Body of pancreas (tissue), 4 donors: ENCODE data around the gene NPTX2. TPM values are rescaled to one million over a fixed set of nuclear protein-coding genes. Genes with fewer than 3 reads are reported as not detected.
A peak's percentile ranks its signal among the peaks of the same experiment; 100 is the strongest.

ENCODE experiments used
- ATAC-seq: fragments of 150-250 bp; one replicate; pipeline ENCODE4 v1.9.1; 2016
- DNase-seq, 4 donors: peaks; one replicate each; pipeline ENCODE4 v3.0.0-alpha.2; 2019
- H3K27ac ChIP-seq, 4 donors: fragments of 200-600 bp; sonication (generic); 1 replicate in 3 of 4; 2 replicates in 1 of 4; pipeline versions ENCODE4 v1.5.1 to v1.6.1; 2016 to 2019; ENCODE audit warnings: mild to moderate bottlenecking in 1 of 4, mixed read lengths in 1 of 4, moderate library complexity in 1 of 4
- H3K27me3 ChIP-seq, 2 donors: fragments of 200-600 bp; sonication (generic); one replicate each; pipeline ENCODE4 v1.6.0; 2016; ENCODE audit warnings: mild to moderate bottlenecking in 1 of 2
- H3K36me3 ChIP-seq, 2 donors: fragments of 200-600 bp; sonication (generic); replicated peaks in 1 of 2; 2 replicates each; pipeline ENCODE4 v1.5.1; 2016; ENCODE audit warnings: low read depth in 2 of 2; ENCODE audit not compliant: insufficient read depth in 1 of 2
- H3K4me1 ChIP-seq: fragments of 200-600 bp; sonication (generic); one replicate; pipeline ENCODE4 v1.6.0; 2016
- H3K4me3 ChIP-seq, 2 donors: fragments of 200-600 bp; sonication (generic); 1 replicate in 1 of 2; 2 replicates in 1 of 2; pipeline ENCODE4 v1.5.1; 2016 to 2019
- H3K9me3 ChIP-seq, 3 donors: fragments of 200-600 bp; sonication (generic); 1 replicate in 2 of 3; 2 replicates in 1 of 3; pipeline ENCODE4 v1.5.1; 2016
- POLR2A ChIP-seq, 3 donors: fragments of 450-650 bp; IDR thresholded peaks; one replicate each; pipeline ENCODE4 v1.6.1; 2016; ENCODE audit warnings: antibody characterized with exemption in 3 of 3, mild to moderate bottlenecking in 2 of 3
- WGBS, 2 donors: methylation state at CpG; one replicate each; pipeline ENCODE4 v1.1.5; 2017; 5-methylcytosine and 5-hydroxymethylcytosine counted together
- intact Hi-C: fragments of 100-400 bp; cut with DNase I; formaldehyde crosslinking; loops from one replicate; pipeline ENCODE4 v1.15.1; 2023
- total RNA-seq, 2 donors: library from RNA; depleted of rRNA; stranded (reverse); fragments of >200 nt; gene quantifications; one replicate each; pipeline ENCODE4 v1.1.0, GENCODE V29; 2016
- TF ChIP-seq, protein P1 (sequence below), 7 experiments: fragments of 450-650 bp in 4 of 7; fragments of 200-600 bp in 3 of 7; sonication (generic) in 3 of 7; IDR thresholded peaks; one replicate each; pipeline ENCODE4 v1.5.1; 2016 to 2019; ENCODE audit warnings: antibody characterized with exemption in 7 of 7

Gene NPTX2, protein sequence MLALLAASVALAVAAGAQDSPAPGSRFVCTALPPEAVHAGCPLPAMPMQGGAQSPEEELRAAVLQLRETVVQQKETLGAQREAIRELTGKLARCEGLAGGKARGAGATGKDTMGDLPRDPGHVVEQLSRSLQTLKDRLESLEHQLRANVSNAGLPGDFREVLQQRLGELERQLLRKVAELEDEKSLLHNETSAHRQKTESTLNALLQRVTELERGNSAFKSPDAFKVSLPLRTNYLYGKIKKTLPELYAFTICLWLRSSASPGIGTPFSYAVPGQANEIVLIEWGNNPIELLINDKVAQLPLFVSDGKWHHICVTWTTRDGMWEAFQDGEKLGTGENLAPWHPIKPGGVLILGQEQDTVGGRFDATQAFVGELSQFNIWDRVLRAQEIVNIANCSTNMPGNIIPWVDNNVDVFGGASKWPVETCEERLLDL
- 10 to 100 TPM; 18.4 to 37.2 TPM for total RNA-seq

DNA sequence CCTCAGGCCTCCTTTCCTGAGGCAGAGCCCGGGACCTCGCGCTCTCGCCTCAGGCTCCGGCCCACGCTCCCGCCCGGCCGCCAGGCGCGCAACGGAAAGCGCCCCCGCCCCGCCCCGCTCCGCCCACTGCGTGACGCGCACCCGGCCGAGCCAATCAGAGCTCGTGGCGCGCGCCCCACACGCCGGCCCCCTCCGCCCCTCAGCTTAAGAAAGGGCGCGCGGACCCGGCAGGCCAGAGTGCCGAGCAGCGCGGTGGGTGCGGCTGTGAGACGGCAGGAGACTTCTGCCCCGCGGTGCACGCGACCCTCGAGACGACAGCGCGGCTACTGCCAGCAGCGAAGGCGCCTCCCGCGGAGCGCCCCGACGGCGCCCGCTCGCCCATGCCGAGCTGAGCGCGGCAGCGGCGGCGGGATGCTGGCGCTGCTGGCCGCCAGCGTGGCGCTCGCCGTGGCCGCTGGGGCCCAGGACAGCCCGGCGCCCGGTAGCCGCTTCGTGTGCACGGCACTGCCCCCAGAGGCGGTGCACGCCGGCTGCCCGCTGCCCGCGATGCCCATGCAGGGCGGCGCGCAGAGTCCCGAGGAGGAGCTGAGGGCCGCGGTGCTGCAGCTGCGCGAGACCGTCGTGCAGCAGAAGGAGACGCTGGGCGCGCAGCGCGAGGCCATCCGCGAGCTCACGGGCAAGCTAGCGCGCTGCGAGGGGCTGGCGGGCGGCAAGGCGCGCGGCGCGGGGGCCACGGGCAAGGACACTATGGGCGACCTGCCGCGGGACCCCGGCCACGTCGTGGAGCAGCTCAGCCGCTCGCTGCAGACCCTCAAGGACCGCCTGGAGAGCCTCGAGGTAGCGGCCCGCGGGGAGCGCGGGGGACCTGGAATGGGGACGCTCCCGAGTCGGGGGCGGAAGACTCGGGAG is at the start of gene NPTX2:
Gene NPTX2 (plus strand): TSS at position 235 of the 909 bp plus-strand sequence. CDS start 177 bp downstream, at position 412.
- WGBS, 2 donors: 1% methylated on average over 112 of the region's 130 CpGs; no CpG with 5 or more reads in 1 of the 2 donors
- Histone ChIP-seq H3K27me3 (no peaks in the 10 kb centered on the region), H3K27ac (peak within 1 kb of the TSS in 3 of 4 donors; percentile 39 to 59 (median 51)), H3K4me1 (peaks cover 55% of the 10 kb centered on the region), H3K9me3 (no peaks in the 10 kb centered on the region), H3K4me3 (peak within 1 kb of the TSS in 1 of 2 donors; percentile 7), H3K36me3 (no peaks in the 10 kb centered on the region)
- intact Hi-C loops: no loop called here
- DNase-seq: peak; percentile 78 to 87 (median 82)
- ATAC-seq: peak; percentile 72
- TF ChIP-seq, protein P1, sequence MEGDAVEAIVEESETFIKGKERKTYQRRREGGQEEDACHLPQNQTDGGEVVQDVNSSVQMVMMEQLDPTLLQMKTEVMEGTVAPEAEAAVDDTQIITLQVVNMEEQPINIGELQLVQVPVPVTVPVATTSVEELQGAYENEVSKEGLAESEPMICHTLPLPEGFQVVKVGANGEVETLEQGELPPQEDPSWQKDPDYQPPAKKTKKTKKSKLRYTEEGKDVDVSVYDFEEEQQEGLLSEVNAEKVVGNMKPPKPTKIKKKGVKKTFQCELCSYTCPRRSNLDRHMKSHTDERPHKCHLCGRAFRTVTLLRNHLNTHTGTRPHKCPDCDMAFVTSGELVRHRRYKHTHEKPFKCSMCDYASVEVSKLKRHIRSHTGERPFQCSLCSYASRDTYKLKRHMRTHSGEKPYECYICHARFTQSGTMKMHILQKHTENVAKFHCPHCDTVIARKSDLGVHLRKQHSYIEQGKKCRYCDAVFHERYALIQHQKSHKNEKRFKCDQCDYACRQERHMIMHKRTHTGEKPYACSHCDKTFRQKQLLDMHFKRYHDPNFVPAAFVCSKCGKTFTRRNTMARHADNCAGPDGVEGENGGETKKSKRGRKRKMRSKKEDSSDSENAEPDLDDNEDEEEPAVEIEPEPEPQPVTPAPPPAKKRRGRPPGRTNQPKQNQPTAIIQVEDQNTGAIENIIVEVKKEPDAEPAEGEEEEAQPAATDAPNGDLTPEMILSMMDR (IDR thresholded peaks at IDR 0.05): peak in 6 of 7 experiments; percentile 22 to 79 (median 47)
- peak; percentile 78 to 87 (median 87) for TF ChIP-seq POLR2A (IDR thresholded peaks at IDR 0.05)

DNA sequence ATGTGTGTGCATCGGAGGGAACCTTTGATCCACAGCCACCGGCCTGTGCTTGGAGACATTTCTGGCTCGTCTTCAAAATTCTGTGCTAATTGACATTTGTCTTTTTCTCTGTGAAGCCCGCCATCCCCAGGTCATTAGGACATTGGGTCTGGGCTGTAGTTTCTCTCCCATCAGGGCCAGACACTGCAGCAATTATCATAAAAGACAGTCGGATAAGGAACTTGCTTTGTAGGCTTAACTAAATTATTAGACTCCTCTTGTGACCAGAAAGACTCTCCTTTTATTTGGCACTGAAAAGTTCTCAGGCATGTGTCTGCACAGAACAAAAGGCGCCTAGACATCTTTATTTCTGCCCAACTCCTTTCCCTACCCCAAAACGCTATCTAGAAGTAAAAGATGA is 49.1 kb upstream of the NPTX2 start:
- ATAC-seq: no peak
- Histone ChIP-seq H3K4me3 (no peak overlapping the region), H3K36me3 (no peaks in the 10 kb centered on the region), H3K27ac (no peak overlapping the region), H3K4me1 (peaks cover 14% of the 10 kb centered on the region), H3K27me3 (no peaks in the 10 kb centered on the region), H3K9me3 (no peaks in the 10 kb centered on the region)
- TF ChIP-seq, protein P1 (IDR thresholded peaks at IDR 0.05): no peak
- TF ChIP-seq POLR2A (IDR thresholded peaks at IDR 0.05): no peak
- DNase-seq: no peak
- intact Hi-C loops: no loop called here
- 81 to 84% methylated on average over 7 of the region's 7 CpGs for WGBS, 2 donors

GRCh38 chr7:98568891-98569290 is 48.2 kb upstream of the NPTX2 start:
- ATAC-seq (no peak), DNase-seq (peak in 2 of 4 donors; percentile 5 to 38)
- H3K4me3 ChIP-seq: no peak overlapping the region
- H3K27me3 ChIP-seq: no peaks in the 10 kb centered on the region
- H3K27ac ChIP-seq: peak overlapping the region in 1 of 4 donors; percentile 68
- 55 to 68% methylated on average over 6 to 8 of the region's 8 CpGs for WGBS, 2 donors
- intact Hi-C loops: no loop called here
- no peaks in the 10 kb centered on the region for H3K36me3 ChIP-seq
- peaks cover 14% of the 10 kb centered on the region for H3K4me1 ChIP-seq
- TF ChIP-seq, protein P1 (IDR thresholded peaks at IDR 0.05): no peak
- no peak for TF ChIP-seq POLR2A (IDR thresholded peaks at IDR 0.05)
- H3K9me3 ChIP-seq: no peaks in the 10 kb centered on the region

DNA sequence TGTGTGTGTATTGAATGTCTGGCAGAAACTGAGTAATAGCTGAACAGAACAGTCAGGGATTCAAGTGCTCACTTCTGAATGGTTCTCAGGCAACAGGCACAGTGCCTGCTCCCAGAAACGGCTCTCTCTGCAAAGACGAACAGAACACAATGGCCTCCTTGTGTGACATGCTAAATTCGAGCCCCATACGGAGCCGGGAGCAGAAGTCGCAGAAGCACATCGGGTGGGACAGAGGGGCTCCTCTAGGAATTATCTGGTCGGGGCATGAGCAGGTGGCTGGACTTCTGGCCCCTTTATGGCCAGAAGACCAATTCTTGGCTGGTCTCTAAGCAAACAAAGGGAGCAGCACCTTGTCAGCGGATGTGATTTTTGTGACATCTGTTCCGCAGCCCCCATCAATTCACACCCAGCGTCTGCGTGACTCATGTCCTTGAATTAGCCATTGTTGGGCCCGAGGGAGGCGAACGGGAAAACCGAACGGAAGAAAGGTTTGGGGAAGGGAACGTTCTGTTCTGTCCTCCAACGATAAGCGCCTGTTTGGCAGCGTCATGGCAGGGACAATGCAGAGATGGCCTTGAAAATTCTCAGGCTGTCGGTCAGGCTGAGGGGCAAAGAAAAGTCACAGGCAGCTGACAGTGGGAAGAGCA is 47.3 kb upstream of the NPTX2 start:
- ATAC-seq: peak; percentile 91
- Histone ChIP-seq H3K4me3 (no peak overlapping the region), H3K4me1 (peaks cover 14% of the 10 kb centered on the region), H3K36me3 (no peaks in the 10 kb centered on the region), H3K27me3 (no peaks in the 10 kb centered on the region), H3K9me3 (no peaks in the 10 kb centered on the region), H3K27ac (peak overlapping the region in 2 of 4 donors; percentile 55 to 68)
- 29 to 36% methylated on average over 20 to 22 of the region's 22 CpGs for WGBS, 2 donors
- intact Hi-C loops: no loop called here
- peak; percentile 55 to 76 (median 66) for DNase-seq
- TF ChIP-seq, protein P1 (IDR thresholded peaks at IDR 0.05): no peak
- no peak for TF ChIP-seq POLR2A (IDR thresholded peaks at IDR 0.05)
